Hepatocyte (in vitro differentiated cells): ENCODE data around the gene LVRN. TPM values are rescaled to one million over a fixed set of nuclear protein-coding genes. Genes with fewer than 3 reads are reported as not detected.

Experiments
- DNase-seq: peaks from one replicate; pipeline ENCODE4 v3.0.0-alpha.2; 2016; ENCODE audit warnings: low spot score
- H2AFZ ChIP-seq: fragments of 200-600 bp; sonication (generic); 2 replicates; pipeline ENCODE4 v1.6.0; 2016; ENCODE audit warnings: antibody characterized with exemption, mild to moderate bottlenecking
- H3K27ac ChIP-seq: fragments of 200-600 bp; sonication (generic); 2 replicates; pipeline ENCODE4 v1.5.1; 2016; ENCODE audit warnings: mild to moderate bottlenecking
- H3K27me3 ChIP-seq: fragments of 200-600 bp; sonication (generic); 2 replicates; pipeline ENCODE4 v1.6.1; 2016
- H3K36me3 ChIP-seq: fragments of 200-600 bp; sonication (generic); replicated peaks from 2 replicates; pipeline ENCODE4 v1.5.1; 2016; ENCODE audit warnings: low read depth; ENCODE audit not compliant: insufficient read depth
- H3K4me1 ChIP-seq: fragments of 200-600 bp; sonication (generic); 2 replicates; pipeline ENCODE4 v1.5.1; 2016; ENCODE audit warnings: mild to moderate bottlenecking, moderate library complexity; ENCODE audit not compliant: insufficient read depth
- H3K4me2 ChIP-seq: fragments of 200-600 bp; sonication (generic); 2 replicates; pipeline ENCODE4 v1.6.0; 2016
- H3K4me3 ChIP-seq: fragments of 200-600 bp; sonication (generic); 2 replicates; pipeline ENCODE4 v1.5.1; 2016; ENCODE audit warnings: mild to moderate bottlenecking
- H3K79me2 ChIP-seq: fragments of 200-600 bp; sonication (generic); 2 replicates; pipeline ENCODE4 v1.6.0; 2017; ENCODE audit warnings: mild to moderate bottlenecking
- H3K9me2 ChIP-seq: fragments of 200-600 bp; sonication (generic); replicated peaks from 2 replicates; pipeline ENCODE4 v1.6.0; 2017; ENCODE audit warnings: mild to moderate bottlenecking; ENCODE audit not compliant: insufficient read depth
- H3K9me3 ChIP-seq: fragments of 200-600 bp; sonication (generic); 2 replicates; pipeline ENCODE4 v1.5.1; 2016; ENCODE audit warnings: low read depth, mild to moderate bottlenecking
- H4K20me1 ChIP-seq: fragments of 200-600 bp; sonication (generic); 2 replicates; pipeline ENCODE4 v1.6.0; 2016; ENCODE audit warnings: mild to moderate bottlenecking; ENCODE audit not compliant: insufficient read depth, poor library complexity, severe bottlenecking
- EZH2 ChIP-seq: fragments of 200-600 bp; sonication (generic); IDR thresholded peaks from 2 replicates; pipeline ENCODE4 v1.6.1; 2016; ENCODE audit warnings: antibody characterized with exemption, mild to moderate bottlenecking, borderline replicate concordance
- EZH2phosphoT487 ChIP-seq: fragments of 200-600 bp; sonication (generic); IDR thresholded peaks from one replicate; pipeline ENCODE4 v1.6.1; 2018; ENCODE audit warnings: antibody characterized with exemption, mild to moderate bottlenecking, low read depth, moderate library complexity; ENCODE audit not compliant: unreplicated experiment, severe bottlenecking
- WGBS: methylation state at CpG from one replicate; pipeline ENCODE4 v1.1.6; 2016; ENCODE audit warnings: low lambda C conversion rate; ENCODE audit errors: missing lambda C conversion rate; 5-methylcytosine and 5-hydroxymethylcytosine counted together
- polyA plus RNA-seq: library from polyadenylated mRNA; unstranded; fragments of >200 nt; fragmentation: Nextera tagmentation; extraction: Ambion mirVana; gene quantifications from 2 replicates; pipeline ENCODE4 v1.2.1, GENCODE V29; 2016
- total RNA-seq: library from RNA; depleted of rRNA; stranded (reverse); fragments of >200 nt; gene quantifications from 2 replicates; pipeline ENCODE4 v1.2.3, GENCODE V29; 2014
- TF ChIP-seq, protein P1 (sequence below): fragments of 200-600 bp; sonication (generic); IDR thresholded peaks from 2 replicates; pipeline ENCODE4 v1.5.1; 2016; ENCODE audit warnings: antibody characterized with exemption, mild to moderate bottlenecking; ENCODE audit not compliant: poor library complexity

Gene LVRN
- total and polyA plus RNA-seq, 2 experiments from 2014 or later = 0.43 TPM; not detected in 1

DNA sequence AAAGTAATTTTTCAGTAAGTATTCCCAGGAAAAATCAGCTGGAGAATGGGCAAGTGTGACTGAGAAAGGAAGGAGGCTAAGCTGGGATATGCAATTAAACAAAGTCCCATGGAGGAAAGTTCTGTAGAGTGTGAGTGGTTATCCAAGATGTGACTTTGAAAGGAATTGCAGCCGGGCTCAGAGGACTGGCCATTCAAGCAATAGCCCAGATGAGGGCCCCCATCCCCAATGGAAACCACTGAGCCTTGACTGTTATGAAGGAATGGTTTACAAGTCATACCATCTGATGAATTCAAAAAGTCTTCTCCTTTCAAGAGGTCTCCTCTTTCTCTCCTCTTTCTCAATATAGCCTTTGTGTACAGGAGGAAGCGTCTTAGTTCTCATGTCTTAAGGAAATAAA is 6.5 kb downstream of the LVRN start:
- Histone ChIP-seq H3K9me2 (no peaks in the 10 kb centered on the region), H2AFZ (no peak overlapping the region), H3K9me3 (no peaks in the 10 kb centered on the region), H3K79me2 (no peaks in the 10 kb centered on the region), H3K27ac (no peak overlapping the region), H4K20me1 (no peaks in the 10 kb centered on the region), H3K36me3 (no peaks in the 10 kb centered on the region), H3K4me3 (no peak overlapping the region), H3K27me3 (peaks cover 5% of the 10 kb centered on the region), H3K4me2 (no peak overlapping the region), H3K4me1 (no peaks in the 10 kb centered on the region)
- TF ChIP-seq, protein P1, sequence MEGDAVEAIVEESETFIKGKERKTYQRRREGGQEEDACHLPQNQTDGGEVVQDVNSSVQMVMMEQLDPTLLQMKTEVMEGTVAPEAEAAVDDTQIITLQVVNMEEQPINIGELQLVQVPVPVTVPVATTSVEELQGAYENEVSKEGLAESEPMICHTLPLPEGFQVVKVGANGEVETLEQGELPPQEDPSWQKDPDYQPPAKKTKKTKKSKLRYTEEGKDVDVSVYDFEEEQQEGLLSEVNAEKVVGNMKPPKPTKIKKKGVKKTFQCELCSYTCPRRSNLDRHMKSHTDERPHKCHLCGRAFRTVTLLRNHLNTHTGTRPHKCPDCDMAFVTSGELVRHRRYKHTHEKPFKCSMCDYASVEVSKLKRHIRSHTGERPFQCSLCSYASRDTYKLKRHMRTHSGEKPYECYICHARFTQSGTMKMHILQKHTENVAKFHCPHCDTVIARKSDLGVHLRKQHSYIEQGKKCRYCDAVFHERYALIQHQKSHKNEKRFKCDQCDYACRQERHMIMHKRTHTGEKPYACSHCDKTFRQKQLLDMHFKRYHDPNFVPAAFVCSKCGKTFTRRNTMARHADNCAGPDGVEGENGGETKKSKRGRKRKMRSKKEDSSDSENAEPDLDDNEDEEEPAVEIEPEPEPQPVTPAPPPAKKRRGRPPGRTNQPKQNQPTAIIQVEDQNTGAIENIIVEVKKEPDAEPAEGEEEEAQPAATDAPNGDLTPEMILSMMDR = no peak
- WGBS = 85% methylated on average over 2 of the region's 2 CpGs
- DNase-seq = no peak

DNA sequence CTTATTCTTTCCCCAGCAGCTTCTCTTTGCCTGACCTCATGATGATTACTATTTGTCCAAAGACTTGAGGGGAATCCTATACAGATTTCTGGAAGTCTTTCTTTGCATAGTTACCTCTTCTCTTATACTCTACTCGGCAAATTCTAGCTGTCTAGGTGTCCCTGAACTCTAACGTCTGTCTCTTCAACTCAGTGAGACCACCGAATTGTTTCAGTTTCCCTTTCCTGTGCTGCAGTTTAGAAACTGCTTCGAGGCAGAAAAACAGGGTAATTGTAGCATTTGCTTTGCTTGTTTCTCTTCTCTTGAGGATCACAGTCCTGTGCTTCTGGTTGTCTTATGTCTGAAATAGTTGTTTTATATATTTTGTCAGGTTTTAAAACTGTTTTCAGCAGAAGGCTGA is 14.8 kb downstream of the LVRN start:
- H4K20me1 ChIP-seq = no peaks in the 10 kb centered on the region
- H3K9me3 ChIP-seq = no peaks in the 10 kb centered on the region
- DNase-seq = no peak
- H3K4me1 ChIP-seq = peaks cover 4% of the 10 kb centered on the region
- H3K36me3 ChIP-seq = no peaks in the 10 kb centered on the region
- no peak overlapping the region for H3K4me2 ChIP-seq
- no peak overlapping the region for H3K27ac ChIP-seq
- no peak for TF ChIP-seq EZH2
- TF ChIP-seq EZH2phosphoT487 = no peak
- TF ChIP-seq, protein P1 = no peak
- no peak overlapping the region for H2AFZ ChIP-seq
- WGBS = 87% methylated on average over 4 of the region's 4 CpGs
- no peaks in the 10 kb centered on the region for H3K79me2 ChIP-seq
- H3K4me3 ChIP-seq = no peak overlapping the region
- H3K27me3 ChIP-seq = no peaks in the 10 kb centered on the region
- no peaks in the 10 kb centered on the region for H3K9me2 ChIP-seq

DNA sequence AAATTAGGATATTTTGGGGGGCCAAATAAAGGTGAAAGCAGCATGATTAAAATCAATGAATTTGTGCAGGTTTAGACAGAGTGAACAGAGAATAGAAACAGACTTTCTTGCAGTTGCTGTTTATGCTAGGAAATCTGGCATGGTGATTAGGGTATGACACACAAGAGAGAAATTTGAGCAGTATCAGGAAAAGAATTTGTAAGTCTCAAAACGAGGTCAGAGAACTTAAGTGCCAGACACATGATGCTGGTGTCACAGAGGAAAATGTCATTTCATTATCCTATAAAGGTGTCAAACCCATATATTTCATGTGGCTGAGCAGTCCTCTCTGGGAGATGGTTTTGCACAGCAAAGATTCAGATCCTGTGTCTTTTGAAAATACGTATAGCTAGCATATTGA is 15.7 kb downstream of the LVRN start:
- no peaks in the 10 kb centered on the region for H3K27me3 ChIP-seq
- no peaks in the 10 kb centered on the region for H4K20me1 ChIP-seq
- no peaks in the 10 kb centered on the region for H3K36me3 ChIP-seq
- H3K9me2 ChIP-seq = no peaks in the 10 kb centered on the region
- no peak for DNase-seq
- no peak overlapping the region for H3K27ac ChIP-seq
- TF ChIP-seq, protein P1 = no peak
- TF ChIP-seq EZH2phosphoT487 (no peak), EZH2 (no peak)
- 38% methylated on average over 2 of the region's 2 CpGs for WGBS
- no peak overlapping the region for H3K4me3 ChIP-seq
- no peak overlapping the region for H3K4me2 ChIP-seq
- H3K4me1 ChIP-seq = peaks cover 4% of the 10 kb centered on the region
- no peaks in the 10 kb centered on the region for H3K9me3 ChIP-seq
- no peak overlapping the region for H2AFZ ChIP-seq
- H3K79me2 ChIP-seq = no peaks in the 10 kb centered on the region

DNA sequence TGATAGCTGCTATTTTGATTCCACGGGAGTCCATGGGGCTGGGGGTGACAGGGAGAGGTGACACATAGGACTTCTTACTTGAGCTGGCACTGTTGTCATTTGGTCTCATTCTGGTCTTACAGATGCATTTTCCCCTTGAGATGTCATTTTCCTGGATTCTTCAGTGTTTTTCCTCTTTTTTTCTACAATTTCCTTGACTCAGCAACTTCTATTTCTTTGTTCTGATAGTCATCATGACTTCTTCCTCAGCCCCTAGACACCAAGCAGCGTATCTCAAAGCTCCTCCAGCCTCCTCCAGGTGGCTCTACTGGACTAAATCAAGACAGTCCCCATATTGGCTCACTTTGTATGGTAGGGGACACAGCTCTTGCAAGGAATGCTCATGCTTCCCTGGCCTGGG is 16.5 kb downstream of the LVRN start:
- DNase-seq = no peak
- TF ChIP-seq EZH2 = no peak
- no peak for TF ChIP-seq EZH2phosphoT487
- TF ChIP-seq, protein P1 = no peak
- Histone ChIP-seq H3K27me3 (no peaks in the 10 kb centered on the region), H3K9me3 (no peaks in the 10 kb centered on the region), H3K79me2 (no peaks in the 10 kb centered on the region), H2AFZ (no peak overlapping the region), H3K9me2 (no peaks in the 10 kb centered on the region), H3K27ac (peak overlapping the region; percentile 6), H3K4me3 (no peak overlapping the region), H4K20me1 (no peaks in the 10 kb centered on the region), H3K4me2 (no peak overlapping the region), H3K4me1 (peaks cover 4% of the 10 kb centered on the region), H3K36me3 (no peaks in the 10 kb centered on the region)
- 91% methylated on average over 2 of the region's 2 CpGs for WGBS
